Measurements from ENCODE around the gene LRCH1. TPM values are rescaled to one million over a fixed set of nuclear protein-coding genes. Genes with fewer than 3 reads are reported as not detected.

LRCH1 gene, protein sequence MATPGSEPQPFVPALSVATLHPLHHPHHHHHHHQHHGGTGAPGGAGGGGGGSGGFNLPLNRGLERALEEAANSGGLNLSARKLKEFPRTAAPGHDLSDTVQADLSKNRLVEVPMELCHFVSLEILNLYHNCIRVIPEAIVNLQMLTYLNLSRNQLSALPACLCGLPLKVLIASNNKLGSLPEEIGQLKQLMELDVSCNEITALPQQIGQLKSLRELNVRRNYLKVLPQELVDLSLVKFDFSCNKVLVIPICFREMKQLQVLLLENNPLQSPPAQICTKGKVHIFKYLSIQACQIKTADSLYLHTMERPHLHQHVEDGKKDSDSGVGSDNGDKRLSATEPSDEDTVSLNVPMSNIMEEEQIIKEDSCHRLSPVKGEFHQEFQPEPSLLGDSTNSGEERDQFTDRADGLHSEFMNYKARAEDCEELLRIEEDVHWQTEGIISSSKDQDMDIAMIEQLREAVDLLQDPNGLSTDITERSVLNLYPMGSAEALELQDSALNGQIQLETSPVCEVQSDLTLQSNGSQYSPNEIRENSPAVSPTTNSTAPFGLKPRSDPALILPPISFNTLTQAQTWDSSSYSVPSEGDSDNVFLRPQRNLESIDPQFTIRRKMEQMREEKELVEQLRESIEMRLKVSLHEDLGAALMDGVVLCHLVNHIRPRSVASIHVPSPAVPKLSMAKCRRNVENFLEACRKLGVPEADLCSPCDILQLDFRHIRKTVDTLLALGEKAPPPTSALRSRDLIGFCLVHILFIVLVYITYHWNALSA
- 1 to 10 TPM; 4.1 to 7.9 (median 4.7) TPM for total RNA-seq
- 1 to 10 TPM; 1.7 to 2.6 (median 2.3) TPM for polyA plus RNA-seq
- long read RNA-seq, donor 1, full-length matches to known transcripts: 2 of 4 reads
- long read RNA-seq, donor 1, partial matches to known transcripts: 0 of 4 reads
- long read RNA-seq, donor 1, other reads (novel, unspliced or antisense): 2 of 4 reads
- long read RNA-seq, donor 2, full-length matches to known transcripts: 1 of 2 reads
- long read RNA-seq, donor 2, partial matches to known transcripts: 1 of 2 reads
- long read RNA-seq, donor 2, other reads (novel, unspliced or antisense): 0 of 2 reads

DNA sequence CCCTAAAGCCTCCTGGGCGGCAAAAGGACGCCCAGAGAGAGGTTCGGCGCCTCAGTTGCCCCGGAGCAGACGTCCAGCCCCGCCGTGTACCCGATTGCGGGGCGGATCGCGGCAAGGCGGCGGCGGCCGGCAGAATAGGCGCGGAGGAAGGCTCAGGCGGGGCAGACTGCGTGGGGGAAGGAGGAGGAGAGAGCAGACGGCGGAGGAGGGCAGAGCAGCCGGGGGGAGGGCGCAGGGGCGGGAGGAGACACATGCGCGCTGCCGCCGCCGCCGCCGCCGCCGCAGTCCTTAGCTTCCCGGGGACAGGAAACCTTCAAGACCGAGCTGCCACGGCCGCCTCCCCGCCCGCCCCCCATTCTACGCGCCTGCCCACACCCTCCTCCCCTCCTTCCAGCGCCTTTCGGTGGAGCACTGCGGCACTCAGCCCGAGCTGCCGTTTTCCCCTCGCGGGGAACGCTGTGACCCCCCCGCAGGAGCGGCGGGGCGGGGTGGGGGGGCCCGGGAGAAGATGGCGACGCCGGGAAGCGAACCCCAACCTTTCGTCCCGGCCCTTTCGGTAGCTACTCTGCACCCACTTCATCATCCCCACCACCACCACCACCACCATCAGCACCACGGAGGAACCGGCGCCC, at the start of gene LRCH1:
Gene LRCH1, plus strand, starts transcription at position 282 of the 632 bp plus-strand sequence. Its CDS starts 227 bp downstream, at position 509.
- H3K27me3 ChIP-seq (ENCODE audit: insufficient read depth in 3 of 3, low read length in 2 of 3): no peaks in the 10 kb centered on the region
- TF ChIP-seq, protein P1, sequence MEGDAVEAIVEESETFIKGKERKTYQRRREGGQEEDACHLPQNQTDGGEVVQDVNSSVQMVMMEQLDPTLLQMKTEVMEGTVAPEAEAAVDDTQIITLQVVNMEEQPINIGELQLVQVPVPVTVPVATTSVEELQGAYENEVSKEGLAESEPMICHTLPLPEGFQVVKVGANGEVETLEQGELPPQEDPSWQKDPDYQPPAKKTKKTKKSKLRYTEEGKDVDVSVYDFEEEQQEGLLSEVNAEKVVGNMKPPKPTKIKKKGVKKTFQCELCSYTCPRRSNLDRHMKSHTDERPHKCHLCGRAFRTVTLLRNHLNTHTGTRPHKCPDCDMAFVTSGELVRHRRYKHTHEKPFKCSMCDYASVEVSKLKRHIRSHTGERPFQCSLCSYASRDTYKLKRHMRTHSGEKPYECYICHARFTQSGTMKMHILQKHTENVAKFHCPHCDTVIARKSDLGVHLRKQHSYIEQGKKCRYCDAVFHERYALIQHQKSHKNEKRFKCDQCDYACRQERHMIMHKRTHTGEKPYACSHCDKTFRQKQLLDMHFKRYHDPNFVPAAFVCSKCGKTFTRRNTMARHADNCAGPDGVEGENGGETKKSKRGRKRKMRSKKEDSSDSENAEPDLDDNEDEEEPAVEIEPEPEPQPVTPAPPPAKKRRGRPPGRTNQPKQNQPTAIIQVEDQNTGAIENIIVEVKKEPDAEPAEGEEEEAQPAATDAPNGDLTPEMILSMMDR (IDR thresholded peaks at IDR 0.05): no peak
- peak within 1 kb of the TSS; percentile 84 for H3K27ac ChIP-seq
- no peaks in the 10 kb centered on the region for H3K4me1 ChIP-seq
- no peaks in the 10 kb centered on the region for H3K36me3 ChIP-seq (ENCODE audit: insufficient read depth in 1 of 2, low read depth in 1 of 2)
- ATAC-seq (peak; percentile 88 to 92 (median 90)), DNase-seq (peak; percentile 89 to 92)
- no peaks in the 10 kb centered on the region for H3K9me3 ChIP-seq
- H3K4me3 ChIP-seq: peak within 1 kb of the TSS; percentile 92
- 0 to 1% (median 1%) methylated on average over 27 to 66 of the region's 66 CpGs for WGBS, 3 donors
- intact Hi-C loops (cut with DNase I): loop anchor here (2.0 to 5.0 kb wide), 3 partner anchors 58 to 166 kb away; no protein-coding TSS in a partner anchor

DNA sequence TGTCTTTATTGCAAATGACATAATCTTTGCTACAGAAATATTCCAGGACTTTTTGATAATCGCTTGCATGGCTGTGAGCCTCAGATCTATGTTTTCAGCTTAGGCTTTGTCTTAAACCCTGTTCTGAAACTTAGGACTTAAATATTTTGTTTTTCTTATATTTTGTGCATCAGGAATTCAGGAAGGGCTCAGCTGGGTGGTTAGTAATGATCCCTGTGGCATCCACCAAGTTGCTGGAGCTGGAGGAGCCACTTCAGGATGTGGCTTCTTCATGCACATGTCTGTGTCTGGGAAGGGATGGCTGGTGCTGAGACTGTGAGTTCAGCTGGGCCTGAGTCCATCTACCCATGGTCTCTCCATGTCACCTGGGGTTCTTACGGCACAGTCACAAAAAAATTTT, 48.9 kb upstream of the LRCH1 start:
- no peak overlapping the region for H3K27ac ChIP-seq
- no peaks in the 10 kb centered on the region for H3K27me3 ChIP-seq (ENCODE audit: insufficient read depth in 3 of 3, low read length in 2 of 3)
- intact Hi-C loops (cut with DNase I): no loop called here
- H3K4me1 ChIP-seq: no peaks in the 10 kb centered on the region
- no peaks in the 10 kb centered on the region for H3K9me3 ChIP-seq
- H3K36me3 ChIP-seq (ENCODE audit: insufficient read depth in 1 of 2, low read depth in 1 of 2): no peaks in the 10 kb centered on the region
- DNase-seq (no peak), ATAC-seq (no peak)
- TF ChIP-seq, protein P1 (IDR thresholded peaks at IDR 0.05): no peak
- 93 to 100% (median 95%) methylated on average over 2 of the region's 2 CpGs for WGBS, 3 donors
- H3K4me3 ChIP-seq: no peak overlapping the region

DNA sequence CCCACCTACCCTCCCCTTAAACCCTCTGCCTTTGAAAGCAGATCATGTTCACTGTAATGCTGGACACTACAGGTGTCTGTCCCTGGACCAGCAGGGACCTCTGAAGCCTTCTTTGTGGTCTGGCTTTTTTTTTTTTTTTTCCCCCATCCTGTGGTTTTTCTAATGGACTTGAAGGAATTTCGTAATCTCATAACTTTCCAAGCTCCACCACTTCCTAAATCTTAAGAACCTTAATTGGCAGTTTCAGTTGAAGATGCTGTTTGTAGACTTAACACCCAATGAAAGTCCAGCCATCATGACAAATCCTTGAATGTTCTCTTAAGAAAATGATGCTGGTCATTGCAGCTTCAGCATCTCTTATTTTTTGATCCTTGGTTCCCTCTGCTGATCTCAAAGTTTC, 45.0 kb upstream of the LRCH1 start:
- no peak for DNase-seq
- H3K4me3 ChIP-seq: no peak overlapping the region
- no peaks in the 10 kb centered on the region for H3K36me3 ChIP-seq (ENCODE audit: insufficient read depth in 1 of 2, low read depth in 1 of 2)
- no peak overlapping the region for H3K27ac ChIP-seq
- 76 to 83% (median 81%) methylated on average over 1 of the region's 1 CpG for WGBS, 3 donors
- TF ChIP-seq, protein P1 (IDR thresholded peaks at IDR 0.05): no peak
- H3K4me1 ChIP-seq: no peaks in the 10 kb centered on the region
- H3K27me3 ChIP-seq (ENCODE audit: insufficient read depth in 3 of 3, low read length in 2 of 3): no peaks in the 10 kb centered on the region
- intact Hi-C loops (cut with DNase I): no loop called here
- H3K9me3 ChIP-seq: no peaks in the 10 kb centered on the region
- no peak for ATAC-seq

DNA sequence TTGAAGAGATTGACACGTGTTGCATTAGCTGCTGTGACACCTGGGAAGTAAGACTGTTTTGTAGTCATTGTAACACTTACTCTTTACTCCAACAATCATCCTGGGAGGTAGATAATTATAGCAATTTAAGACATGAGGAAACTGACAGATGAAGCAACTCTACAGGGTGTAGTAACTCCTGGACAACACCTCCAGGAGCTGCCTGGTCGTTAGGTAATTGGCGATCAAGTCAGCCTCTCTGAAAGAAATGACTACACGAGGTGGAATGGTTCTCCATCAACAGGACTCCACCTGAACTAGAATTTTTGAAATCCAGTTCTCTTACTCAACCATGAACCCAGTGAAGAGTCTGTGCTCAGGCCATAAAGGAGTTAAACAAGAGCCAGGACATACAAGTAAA, 43.0 kb upstream of the LRCH1 start:
- Histone ChIP-seq H3K4me3 (no peak overlapping the region), H3K27me3 (ENCODE audit: insufficient read depth in 3 of 3, low read length in 2 of 3) (no peaks in the 10 kb centered on the region), H3K9me3 (no peaks in the 10 kb centered on the region), H3K36me3 (ENCODE audit: insufficient read depth in 1 of 2, low read depth in 1 of 2) (no peaks in the 10 kb centered on the region), H3K27ac (no peak overlapping the region), H3K4me1 (no peaks in the 10 kb centered on the region)
- intact Hi-C loops (cut with DNase I): no loop called here
- ATAC-seq (no peak), DNase-seq (no peak)
- TF ChIP-seq, protein P1 (IDR thresholded peaks at IDR 0.05): no peak
- 82 to 94% (median 86%) methylated on average over 4 of the region's 4 CpGs for WGBS, 3 donors

Data from psoas muscle (tissue), 8 donors.